ENCODE measurements around the gene NOS1AP.

NOS1AP gene

DNA sequence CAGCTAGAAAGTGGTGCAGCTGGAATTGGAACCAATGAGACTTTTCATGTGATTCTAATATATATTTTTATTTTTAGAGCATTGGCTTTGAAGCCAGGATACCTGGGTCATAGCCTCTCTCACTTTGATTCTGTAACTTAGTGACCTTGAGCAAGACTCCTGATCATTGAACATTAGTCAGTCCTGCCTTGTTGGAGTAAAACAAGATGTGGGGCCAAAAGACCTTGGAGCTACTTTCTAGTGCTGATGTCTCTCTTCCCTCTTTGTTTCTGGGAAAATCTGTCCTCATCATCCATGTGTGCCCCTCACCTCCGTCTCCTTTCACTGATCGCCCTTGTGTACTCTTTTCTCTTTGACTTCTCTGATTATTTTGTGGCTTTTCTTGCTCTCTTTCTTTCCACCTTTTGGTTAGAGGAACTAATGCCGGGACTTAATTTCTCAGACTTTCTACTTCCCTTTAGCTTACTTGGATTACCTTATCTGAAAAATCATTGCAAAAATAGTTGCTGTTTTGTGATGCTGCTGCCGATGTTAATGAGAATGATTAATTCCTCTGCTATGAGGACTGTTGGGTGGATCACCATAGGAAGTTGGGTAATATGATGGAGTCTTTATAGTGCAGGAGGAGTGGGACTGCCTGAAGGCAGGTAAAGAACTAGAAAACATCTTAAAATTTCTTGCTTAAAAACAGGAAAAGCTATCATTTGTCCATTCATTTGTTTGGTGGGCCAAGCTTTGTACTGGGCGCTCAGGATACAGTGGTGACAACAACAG is 72.0 kb downstream of the NOS1AP start:
- DNase-seq: no peak

DNA sequence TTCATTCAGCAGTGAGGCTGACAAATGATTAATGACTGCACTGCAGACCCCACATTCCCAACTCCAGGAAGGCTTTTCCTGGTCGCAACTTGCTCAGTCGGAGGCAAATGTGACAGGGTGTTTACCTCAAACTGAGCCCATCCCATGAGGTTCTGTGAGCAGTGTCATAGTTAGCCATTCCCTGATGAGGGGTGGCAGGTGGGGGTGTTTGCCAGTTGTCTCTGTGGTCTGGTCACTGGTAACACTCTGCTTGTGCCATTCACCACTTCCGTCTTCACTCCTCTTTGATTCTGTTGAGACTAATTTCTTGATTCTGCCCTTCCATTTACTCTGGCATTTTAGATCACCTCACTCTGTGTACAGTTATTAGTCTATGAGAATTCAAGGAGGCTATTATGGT is 73.5 kb downstream of the NOS1AP start:
- DNase-seq: no peak

DNA sequence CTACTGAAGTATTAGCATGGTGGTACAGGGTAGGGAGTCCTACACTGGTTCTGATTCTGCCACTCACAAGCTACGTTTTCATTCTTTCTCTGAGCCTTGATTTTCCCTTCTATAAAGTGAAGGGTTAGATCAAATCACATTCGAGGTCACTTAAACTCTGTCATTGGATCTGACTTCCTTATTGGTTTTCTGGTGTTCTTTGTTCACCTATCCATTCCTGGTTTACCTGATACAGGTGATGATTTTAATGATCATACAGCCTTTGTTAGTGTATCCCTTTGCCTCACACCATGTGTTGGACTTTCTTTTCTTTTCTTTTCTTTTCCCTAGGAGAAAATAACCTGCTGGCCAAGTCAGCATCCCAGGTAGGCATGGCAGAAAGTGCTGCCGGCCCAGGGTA is 74.8 kb downstream of the NOS1AP start:
- no peak for DNase-seq

DNA sequence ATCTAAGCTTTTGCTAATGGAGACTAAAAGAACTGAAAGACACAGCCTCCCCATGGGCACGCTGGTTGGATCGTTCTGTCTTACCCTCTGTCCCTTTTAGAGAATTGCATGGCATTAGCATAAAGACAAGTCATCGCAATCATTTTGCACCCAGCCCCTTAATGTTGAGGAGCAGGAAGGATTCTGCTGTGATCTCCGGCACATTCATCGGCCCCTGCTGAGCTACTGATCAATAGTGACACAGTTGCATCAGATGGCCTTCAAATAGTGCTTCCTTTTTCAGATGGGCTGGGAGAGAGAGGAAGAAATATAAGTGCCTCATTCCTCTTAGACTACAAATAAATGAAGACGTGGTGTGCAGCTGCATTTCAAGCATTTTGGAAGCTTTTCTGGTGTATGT is 75.4 kb downstream of the NOS1AP start:
- peak; percentile 74 for DNase-seq

DNA sequence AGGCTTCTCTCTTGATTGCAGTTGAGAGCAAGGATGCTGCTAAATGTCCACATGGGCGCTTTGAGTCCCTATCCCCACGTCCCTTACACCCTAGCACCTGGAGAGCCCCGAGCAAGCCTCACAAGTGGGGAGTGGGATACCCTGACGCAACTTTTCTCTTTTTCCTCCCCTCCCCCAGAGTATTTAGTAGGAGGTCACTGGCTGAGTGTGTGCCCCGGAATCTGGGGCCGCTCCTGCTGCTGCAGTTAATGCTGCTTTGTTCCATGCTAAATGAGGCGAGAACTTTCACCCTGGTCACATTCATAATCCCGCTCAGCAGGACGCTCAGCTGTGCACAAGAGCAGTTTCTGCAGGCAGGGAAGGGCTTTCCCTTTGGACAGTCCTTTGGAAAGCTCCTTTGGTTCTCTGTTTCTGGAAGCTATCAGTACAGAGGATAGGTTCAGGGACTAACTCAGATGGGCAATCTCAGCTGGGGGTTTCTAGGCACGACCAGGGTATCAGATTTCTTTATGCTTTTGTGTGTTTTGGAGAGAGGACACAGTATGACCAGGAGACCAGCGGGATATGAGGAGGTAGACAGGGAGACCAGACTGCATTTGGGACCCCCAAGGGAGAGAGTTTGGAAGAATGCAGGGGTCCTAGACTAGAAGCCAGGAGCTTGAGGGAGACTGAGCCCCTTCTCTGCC is 75.9 kb downstream of the NOS1AP start:
- no peak for DNase-seq

DNA sequence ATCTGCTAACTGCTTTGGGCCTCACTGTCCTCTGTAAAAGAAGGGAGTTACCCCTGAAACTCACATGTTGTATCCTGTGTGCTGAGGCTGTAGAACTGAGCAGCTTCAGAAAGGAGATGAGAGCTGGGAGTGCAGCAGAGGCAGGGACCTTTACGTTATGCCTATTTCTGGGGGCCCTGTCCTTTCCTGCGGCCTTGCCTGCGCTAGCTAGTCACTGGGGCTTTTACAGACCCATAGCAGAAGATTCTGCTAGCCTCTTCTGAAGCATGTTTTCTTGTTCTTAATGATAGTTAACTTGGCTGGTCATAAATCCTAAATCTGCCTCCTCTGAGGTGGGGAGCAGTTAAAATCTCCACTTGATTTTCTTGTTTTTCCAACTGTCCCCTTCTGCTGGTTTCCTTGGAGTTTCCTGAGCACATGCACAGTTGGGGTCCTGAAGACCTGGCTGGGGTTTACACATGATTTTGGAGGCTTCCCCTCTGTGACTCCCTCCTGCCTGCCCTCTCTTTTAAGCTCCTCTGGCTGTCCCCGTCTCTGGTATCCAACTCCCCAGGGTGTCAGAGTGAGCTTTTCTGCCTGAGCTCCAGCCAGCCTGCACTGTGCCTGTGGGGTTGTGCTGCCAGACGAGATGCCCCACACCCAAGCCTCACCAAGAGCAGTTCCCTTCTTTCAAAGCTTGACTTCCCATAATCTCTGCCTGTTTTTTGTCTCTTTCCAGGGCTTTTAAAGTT is 76.6 kb downstream of the NOS1AP start:
- no peak for DNase-seq

DNA sequence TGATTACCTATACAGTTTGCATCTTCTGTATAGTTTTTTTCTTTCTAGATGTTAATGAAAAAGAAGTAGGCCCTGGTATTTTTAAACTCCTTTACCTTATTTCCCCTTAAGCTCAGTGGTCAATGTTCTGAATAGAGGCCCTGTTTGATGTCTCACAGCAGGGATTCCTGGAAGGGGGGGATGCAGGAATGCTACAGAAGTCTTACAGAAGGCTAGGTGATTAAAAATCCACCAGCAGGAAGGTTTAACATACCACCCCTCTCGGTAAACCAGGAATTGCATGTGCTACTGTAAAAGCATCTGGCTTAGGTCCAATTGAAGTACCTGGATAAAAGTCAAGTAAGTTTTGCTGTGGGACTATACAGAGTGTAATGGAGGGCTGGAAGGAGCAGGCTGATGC is 78.3 kb downstream of the NOS1AP start:
- DNase-seq: no peak

DNA sequence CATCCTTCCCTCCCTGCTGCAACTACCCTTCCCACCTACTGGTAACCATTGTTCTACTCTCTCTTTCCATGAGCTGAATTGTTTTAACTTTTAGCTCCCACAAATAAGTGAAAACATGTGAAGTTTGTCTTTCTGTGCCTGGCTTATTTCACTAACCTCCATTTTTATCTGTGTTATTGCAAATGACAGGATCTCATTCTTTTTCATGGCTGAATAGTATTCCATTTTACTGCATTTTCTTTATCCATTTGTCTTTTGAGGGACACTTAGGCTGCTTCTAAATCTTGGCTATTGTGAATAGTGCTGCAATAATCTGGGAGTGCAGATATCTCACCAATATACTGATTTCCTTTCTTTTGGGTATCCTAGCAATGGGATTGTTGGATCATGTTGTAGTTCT is 80.6 kb downstream of the NOS1AP start:
- no peak for DNase-seq

DNA sequence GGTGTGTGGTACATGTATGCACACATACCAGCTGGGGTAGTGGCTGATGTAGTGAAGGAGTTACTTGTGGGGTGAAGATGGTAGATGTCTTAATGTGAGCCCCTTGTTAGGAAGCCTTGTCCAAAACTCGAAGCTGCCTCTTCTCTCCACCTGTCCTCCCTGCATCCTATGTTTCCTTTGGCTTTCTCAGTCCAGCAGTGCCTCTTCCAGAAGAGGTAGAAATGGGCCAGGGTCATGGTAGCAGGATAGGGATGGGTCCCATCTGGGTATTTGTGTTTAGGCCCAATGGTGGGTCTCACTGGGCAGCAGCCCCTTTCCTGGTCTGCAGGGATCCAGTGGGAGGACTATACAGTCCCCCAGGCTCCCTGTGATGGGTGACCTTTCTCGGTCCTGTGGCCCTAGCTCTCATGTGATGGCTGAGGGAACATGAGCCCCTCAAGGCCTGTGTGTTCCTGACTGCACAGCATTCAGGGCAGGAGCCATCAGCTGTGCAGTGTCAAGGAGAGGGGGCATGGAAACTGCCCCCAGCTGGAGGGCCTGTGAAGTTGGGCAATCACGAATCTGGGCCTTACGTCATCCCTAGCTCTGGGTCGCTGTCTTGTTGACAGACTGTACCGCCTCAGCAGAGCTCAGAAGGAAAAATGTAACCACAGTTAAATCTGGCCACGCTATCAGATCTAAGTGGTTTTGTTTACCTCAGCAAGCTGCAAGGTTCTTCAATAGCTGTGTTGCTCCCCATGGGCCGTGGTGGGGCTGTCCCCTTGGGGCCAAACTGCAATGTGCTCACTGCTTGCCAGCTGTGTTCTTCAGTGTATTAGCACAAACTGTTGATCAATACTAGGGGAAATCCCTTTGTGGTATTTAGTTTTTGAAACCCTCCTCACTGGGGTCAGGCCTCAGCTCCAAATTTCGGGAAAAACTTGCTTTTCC is 82.7 kb downstream of the NOS1AP start:
- DNase-seq: no peak

DNA sequence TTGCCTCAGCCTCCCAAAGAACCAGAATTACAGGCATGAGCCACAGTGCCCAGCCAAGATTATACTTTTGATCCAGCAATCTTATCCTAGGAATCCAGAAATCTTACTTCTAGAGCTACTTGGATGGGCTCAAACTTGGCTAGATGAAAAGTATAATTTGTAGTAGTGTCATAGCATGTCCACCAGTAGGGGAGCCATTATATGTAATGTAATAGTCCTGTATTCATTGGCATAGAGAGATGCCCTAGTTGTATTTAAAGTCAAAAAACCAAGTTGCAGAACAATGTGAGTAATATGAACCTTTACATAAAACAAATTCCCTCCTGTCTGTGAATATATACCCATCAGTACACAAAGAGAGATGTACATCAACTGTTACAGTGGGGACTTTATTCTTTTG is 83.9 kb downstream of the NOS1AP start:
- no peak for DNase-seq

DNA sequence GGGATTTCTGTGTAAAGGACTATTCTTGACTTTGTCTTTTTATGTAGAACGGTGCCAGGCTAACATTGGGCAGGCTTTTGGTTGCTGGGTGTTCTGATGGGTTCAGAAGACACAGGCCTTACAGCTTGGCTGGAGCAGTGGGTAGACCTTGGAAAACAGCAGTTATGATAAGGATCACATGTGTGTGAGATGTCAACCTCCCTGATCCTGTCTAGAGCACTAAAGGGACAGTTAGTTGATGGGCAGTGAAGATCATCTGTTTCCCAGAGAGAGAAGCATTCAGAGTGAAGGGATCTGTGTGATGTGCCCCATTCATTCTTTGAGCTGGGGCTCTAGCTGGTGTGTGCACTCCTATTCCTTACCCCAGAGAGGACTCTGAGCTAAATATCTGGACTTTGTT is 88.0 kb downstream of the NOS1AP start:
- DNase-seq: no peak

DNA sequence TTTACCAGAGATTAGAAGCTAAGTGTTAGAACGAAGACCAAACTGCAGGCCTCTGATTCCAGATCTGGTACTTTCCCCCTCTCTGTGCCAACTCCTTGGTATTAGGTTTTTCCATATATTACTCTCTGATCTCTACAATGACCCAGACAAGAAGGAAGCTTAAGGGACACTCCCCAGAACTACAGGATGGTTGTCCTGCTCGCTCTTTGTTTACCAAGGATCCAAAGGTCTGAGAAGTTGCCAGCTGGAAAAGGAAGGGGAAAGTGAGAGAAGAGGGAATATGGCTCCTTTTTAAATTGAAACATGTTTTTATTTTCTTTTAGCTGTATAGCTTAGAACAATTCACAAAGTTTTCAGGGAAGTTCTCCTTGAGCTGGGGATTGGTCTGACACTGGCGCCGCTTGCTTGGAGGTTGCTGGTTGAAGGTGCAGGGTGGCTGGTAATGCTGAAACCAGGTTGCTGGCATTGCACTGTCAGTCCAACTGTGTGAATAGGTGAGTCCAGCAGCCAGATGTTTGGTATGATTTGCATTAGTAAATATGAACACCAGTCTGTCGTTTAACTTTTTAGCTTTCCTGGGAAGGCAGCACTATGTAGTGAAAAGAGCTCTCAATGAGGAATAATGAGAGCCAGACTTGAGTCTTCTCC is 89.3 kb downstream of the NOS1AP start:
- DNase-seq: no peak

DNA sequence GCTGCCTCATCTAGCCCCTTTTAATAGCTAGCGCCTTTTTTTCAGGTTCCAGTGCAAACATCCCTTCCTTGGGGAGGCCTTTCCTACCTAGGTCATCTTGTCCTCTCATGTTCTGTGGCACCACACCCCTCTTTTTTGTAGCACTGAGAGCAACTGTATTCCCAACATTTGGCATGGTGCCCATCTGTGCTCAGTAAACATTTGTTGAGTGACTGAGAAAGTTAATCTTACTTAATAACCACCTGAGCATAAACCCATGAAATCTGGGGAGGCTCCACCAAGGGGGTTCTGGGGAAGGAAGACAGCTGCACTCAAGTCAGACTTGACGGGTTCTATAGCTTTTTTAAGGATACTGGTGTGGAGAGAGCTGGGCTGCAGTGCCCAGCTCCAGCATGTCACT is 90.0 kb downstream of the NOS1AP start:
- DNase-seq: no peak

DNA sequence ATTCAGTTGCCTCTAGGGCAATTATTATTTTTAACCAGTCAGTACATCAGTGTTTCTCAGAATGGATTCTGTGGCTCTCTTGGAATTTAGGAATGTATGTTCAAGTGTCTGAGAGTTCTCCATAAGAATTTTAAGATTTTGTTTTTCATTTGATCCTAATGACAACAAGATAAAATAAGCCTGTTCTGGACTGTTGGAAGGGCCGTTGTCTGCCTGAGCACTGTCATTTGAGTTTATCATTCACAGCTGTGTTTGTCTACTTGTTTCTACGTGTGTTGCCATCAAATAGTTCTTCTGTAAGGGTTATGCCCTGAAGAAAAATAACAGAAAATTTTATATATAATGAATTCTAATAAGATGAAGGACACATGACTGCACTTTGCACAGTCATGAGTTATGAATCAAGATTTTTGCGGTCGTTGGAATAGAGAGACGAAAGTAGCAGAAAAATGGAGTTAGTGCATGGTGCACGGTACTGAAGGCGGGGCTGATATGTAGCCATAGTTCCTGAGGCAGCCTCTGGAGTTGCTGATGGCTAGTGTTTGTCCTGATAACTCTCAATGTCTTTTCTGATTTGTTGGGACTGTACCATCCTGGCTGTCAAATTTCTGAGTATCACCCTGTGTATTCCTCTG is 92.5 kb downstream of the NOS1AP start:
- DNase-seq: no peak

DNA sequence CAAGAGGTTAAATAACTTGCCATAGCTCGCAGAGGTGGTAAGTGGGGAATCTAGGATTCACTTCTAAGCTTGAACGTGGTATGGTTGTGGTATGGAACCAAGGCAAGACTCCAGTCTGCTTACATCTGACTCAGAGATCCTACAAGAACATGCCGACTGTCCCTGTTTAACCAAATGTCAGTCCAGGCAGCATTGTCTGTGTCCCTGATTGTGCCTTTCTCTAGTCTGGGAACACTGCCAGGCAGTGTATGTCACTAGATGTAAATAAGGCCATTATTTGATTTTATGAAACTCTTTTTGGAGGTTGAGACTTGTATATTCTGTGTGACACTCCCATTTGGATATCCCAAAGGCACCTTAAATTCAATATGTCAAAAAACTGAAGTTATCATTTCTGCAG is 96.0 kb downstream of the NOS1AP start:
- no peak for DNase-seq

DNA sequence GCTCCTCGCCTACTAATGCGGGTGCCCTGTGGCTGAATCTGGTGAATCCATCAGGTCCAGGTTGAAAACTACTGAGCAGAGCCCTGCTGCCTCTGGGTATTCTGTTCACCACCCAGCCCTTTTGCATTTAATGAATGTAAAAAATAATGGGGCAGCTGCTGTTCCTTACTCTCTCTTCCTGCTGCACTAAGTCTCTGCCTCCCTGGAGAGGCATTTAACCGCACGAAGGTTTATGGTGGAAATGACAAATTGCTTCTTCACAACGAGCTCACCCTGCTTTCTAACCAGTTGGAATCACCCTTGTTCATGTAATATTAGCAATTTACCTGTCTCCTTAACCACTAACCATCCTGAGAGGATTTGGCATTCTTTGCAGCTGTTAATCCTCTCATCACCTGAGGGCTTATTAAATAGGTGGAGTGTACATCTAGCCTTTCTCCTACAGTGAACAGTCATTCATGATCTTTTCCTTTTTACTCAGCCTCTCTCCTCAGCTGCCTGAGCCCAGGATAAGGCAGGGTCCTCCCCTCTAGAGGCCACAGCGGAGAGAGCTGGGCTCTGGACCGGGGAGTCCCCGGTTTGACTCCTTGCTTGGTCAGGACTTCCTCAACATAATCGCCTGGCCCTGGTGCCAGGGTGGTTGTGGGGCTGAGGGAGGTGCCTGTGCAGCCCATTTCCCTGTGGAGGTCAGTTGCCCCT is 97.6 kb downstream of the NOS1AP start:
- DNase-seq: no peak

DNA sequence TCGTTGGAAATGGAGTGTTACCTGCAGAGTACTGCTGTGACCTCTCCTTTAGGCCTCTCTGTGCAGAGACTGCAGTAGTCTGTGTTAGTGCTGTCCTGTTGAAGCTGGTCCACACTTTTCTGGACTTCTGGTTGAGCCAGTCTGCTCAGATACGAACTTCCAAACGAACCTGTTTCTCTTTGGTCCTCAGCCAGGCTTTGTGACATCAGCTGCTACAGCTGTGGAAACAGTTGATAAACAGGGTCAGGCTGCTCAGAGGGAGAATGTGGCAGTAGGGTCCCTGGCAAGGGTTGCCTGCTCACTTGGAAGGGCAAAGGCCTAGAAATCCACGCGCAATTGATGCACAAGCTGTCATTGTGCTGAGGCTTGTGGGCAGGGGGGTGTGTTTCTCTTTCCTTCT is 98.8 kb downstream of the NOS1AP start:
- no peak for DNase-seq

DNA sequence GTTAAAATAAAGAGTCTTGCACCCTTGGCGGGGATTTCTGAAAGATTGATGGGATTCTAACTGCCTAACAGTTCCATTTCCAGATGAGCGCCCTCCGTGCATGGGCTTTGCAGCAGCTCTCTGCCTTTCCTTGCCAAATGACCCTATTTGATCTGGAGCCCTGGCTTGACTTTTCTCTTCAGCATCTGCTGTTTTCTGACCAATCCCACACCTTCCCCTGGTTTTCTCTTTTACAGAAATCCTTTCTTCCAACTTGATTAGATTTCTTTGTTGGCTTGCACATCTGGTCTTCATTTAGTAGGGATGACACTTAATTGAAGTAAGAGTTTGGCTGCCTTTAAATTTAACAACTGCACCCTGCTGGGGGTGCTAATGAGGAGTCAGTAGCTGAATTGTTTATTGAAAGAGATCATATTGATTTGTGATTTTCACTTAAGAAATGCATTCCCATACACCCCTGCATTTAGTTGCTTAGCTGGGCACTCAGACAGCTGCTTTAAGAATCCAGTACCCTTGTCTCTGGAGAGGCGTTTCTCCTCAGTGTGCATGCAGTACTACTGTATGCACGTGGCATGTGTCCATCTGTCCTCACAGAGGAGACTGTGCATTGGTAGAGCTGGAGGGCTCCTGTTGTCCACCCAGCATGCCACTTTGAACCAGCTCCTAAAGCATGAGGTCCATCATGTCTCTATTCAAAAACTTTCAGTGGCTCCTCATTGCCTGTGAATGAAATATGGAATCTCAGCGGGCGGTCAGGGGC is 99.7 kb downstream of the NOS1AP start:
- no peak for DNase-seq

DNA sequence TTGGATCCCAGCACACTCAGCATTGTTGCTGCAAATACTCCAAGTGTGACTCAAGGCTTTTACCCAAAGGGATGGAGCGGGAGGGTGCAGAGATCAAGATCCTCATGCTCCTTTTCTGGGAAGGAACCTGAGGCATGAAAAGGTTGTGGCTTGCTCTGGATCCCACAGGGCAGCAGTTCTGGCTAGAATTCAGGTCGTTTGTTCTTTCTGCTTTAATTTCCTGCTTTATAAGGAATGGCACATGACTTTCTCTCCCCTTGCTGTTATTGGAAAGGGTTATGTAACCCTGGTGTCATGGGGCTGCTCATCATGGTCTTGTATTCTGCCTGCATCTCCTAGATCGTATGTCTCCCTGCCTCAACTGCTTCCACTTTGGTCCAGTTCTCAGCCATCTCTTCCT is 101.6 kb downstream of the NOS1AP start:
- DNase-seq: no peak

DNA sequence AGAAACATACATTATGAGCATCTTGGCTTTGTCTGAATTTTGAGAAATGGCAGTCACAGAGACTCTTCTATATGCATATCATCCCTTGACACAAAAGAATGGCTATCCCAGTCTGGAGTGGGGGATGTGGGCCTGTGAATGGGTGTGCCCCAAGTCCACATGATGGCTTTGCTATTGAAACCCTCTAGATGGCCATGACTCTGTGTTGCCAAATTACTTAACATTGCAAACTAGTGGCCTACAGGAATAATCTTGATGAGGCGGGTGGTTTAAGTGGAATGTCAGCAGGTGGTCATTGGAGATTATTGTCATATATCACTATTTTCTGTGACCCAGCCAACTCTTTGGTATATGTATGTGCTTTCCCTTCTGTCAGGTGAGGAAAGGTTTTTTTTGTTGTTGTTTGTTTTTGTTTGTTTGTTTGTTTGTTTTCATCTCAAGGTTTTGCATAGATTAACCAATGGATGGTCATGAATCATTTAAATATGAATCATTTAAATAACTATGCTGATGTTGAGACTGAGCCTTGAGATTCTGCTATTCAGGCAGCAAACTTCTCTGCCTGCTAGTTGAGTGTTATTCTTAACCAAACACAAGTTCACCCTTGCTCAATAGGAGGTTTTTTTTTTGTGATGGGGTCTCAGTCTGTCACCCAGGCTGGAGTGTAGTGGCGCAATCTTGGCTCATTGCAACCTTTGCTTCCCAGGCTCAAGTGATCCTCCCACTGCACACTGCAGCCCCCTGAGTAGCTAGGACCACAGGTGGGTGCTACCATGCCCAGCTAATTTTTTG is 103.0 kb downstream of the NOS1AP start:
- no peak for DNase-seq
